HepG2 (cell line): ENCODE measurements around the gene SYNGR4. TPM values are rescaled to one million over a fixed set of nuclear protein-coding genes. Genes with fewer than 3 reads are reported as not detected.

Source experiments
- ARID4A ChIP-seq: sonication (generic); formaldehyde crosslinking; IDR thresholded peaks from 2 replicates; pipeline ENCODE4 v1.5.0; 2020; ENCODE audit warnings: mild to moderate bottlenecking, missing genetic modification reagents, borderline replicate concordance
- FUBP1 ChIP-seq: sonication (generic); formaldehyde crosslinking; IDR thresholded peaks from 2 replicates; pipeline ENCODE4 v1.5.1; 2020; ENCODE audit warnings: missing genetic modification reagents, mild to moderate bottlenecking, borderline replicate concordance
- HIVEP1 ChIP-seq: sonication (generic); formaldehyde crosslinking; IDR thresholded peaks from 2 replicates; pipeline ENCODE4 v1.4.0; 2020; ENCODE audit warnings: mild to moderate bottlenecking, missing genetic modification reagents
- HNRNPL ChIP-seq: fragments of 200-400 bp; formaldehyde crosslinking; IDR thresholded peaks from 2 replicates; pipeline ENCODE4 v1.6.1; 2017; ENCODE audit warnings: mild to moderate bottlenecking, low read depth, low read length
- KLF9 ChIP-seq: IDR thresholded peaks from 2 replicates; pipeline ENCODE4 v1.6.1; 2016; ENCODE audit warnings: low read depth
- LCORL ChIP-seq, 2 experiments: fragments of 450-650 bp in 1 of 2; sonication (generic) in 1 of 2; formaldehyde crosslinking in 1 of 2; IDR thresholded peaks; 2 replicates each; pipeline versions ENCODE4 v1.5.0 to v1.6.1; 2017 to 2020; ENCODE audit warnings: antibody characterized with exemption in 1 of 2, missing genetic modification reagents in 1 of 2
- MAZ ChIP-seq, 2 experiments: sonication (generic) in 1 of 2; formaldehyde crosslinking in 1 of 2; IDR thresholded peaks; 2 replicates each; pipeline versions ENCODE4 v1.5.0 to v1.6.1; 2012 to 2020; ENCODE audit warnings: low read depth in 2 of 2, mild to moderate bottlenecking in 2 of 2, borderline replicate concordance in 1 of 2, improper control_type of control experiment in 1 of 2, low read length in 1 of 2, missing genetic modification reagents in 1 of 2, moderate library complexity in 1 of 2
- MED8 ChIP-seq: sonication (generic); formaldehyde crosslinking; IDR thresholded peaks from 2 replicates; pipeline ENCODE4 v1.8.1; 2023; ENCODE audit warnings: mild to moderate bottlenecking, missing genetic modification reagents; ENCODE audit not compliant: insufficient replicate concordance
- MIXL1 ChIP-seq: IDR thresholded peaks from 2 replicates; pipeline ENCODE4 v1.6.1; 2016
- MZF1 ChIP-seq: sonication (generic); formaldehyde crosslinking; IDR thresholded peaks from 2 replicates; pipeline ENCODE4 v1.8.1; 2023; ENCODE audit warnings: mild to moderate bottlenecking, missing genetic modification reagents, borderline replicate concordance
- REPIN1 ChIP-seq: sonication (generic); formaldehyde crosslinking; IDR thresholded peaks from 2 replicates; pipeline ENCODE4 v1.8.0; 2022; ENCODE audit warnings: missing genetic modification reagents, low read depth, mild to moderate bottlenecking, borderline replicate concordance
- SOX6 ChIP-seq, 2 experiments: fragments of 450-650 bp in 1 of 2; sonication (generic) in 1 of 2; formaldehyde crosslinking in 1 of 2; IDR thresholded peaks; 2 replicates each; pipeline versions ENCODE4 v1.4.0 to v1.6.1; 2017 to 2020; ENCODE audit warnings: antibody characterized with exemption in 1 of 2, mild to moderate bottlenecking in 1 of 2, missing genetic modification reagents in 1 of 2
- STAG1 ChIP-seq: sonication (generic); formaldehyde crosslinking; IDR thresholded peaks from 2 replicates; pipeline ENCODE4 v1.4.0; 2020; ENCODE audit warnings: missing genetic modification reagents
- TBX2 ChIP-seq: sonication (generic); formaldehyde crosslinking; IDR thresholded peaks from 2 replicates; pipeline ENCODE4 v1.5.0; 2020; ENCODE audit warnings: missing genetic modification reagents, mild to moderate bottlenecking, borderline replicate concordance
- XRCC5 ChIP-seq: fragments of 200-400 bp; formaldehyde crosslinking; optimal IDR thresholded peaks from 2 replicates; pipeline ENCODE3; 2017; ENCODE audit warnings: mild to moderate bottlenecking, low read length
- ZBTB26 ChIP-seq: IDR thresholded peaks from 2 replicates; pipeline ENCODE4 v1.6.1; 2016; ENCODE audit warnings: missing compliant biosample characterization, missing genetic modification reagents, borderline replicate concordance
- ZFP1 ChIP-seq: IDR thresholded peaks from 2 replicates; pipeline ENCODE4 v1.6.1; 2016
- ZNF205 ChIP-seq: IDR thresholded peaks from 2 replicates; pipeline ENCODE4 v1.6.1; 2018; ENCODE audit warnings: missing biosample characterization, missing genetic modification reagents
- ZNF260 ChIP-seq: sonication (generic); formaldehyde crosslinking; IDR thresholded peaks from 2 replicates; pipeline ENCODE4 v1.4.0; 2020; ENCODE audit warnings: missing genetic modification reagents, low read depth, mild to moderate bottlenecking, borderline replicate concordance
- ZNF674 ChIP-seq: sonication (generic); formaldehyde crosslinking; IDR thresholded peaks from 2 replicates; pipeline ENCODE4 v1.5.0; 2020; ENCODE audit warnings: low read depth, mild to moderate bottlenecking, missing genetic modification reagents
- ZNF772 ChIP-seq: sonication (generic); formaldehyde crosslinking; IDR thresholded peaks from 2 replicates; pipeline ENCODE4 v1.5.0; 2020; ENCODE audit warnings: mild to moderate bottlenecking, missing genetic modification reagents
- polyA plus RNA-seq, 8 experiments: library from polyadenylated mRNA; depleted of rRNA in 3 of 8; stranded (reverse) in 7 of 8; unstranded in 1 of 8; fragments of >200 nt; fragmentation: Illumina TruSeq in 4 of 8; extraction: Trizol in 4 of 8; gene quantifications; 2 replicates each; pipeline versions ENCODE4 v1.2.1 to v1.2.3, GENCODE V29; 2011 to 2016; ENCODE audit warnings: low read depth in 4 of 8, missing spikeins in 1 of 8, mixed read lengths in 1 of 8; ENCODE audit not compliant: insufficient read depth in 1 of 8
- total RNA-seq, 5 experiments: library from RNA; depleted of rRNA; stranded (reverse); fragments of >200 nt; fragmentation: Illumina TruSeq; extraction: Trizol; gene quantifications; 2 replicates each; pipeline ENCODE4 v1.2.3, GENCODE V29; 2016; ENCODE audit warnings: low read depth in 1 of 5

The SYNGR4 gene
- total and polyA plus RNA-seq, 2 of the 13 experiments (the other 11 are each of a cell fraction or from before 2014, with no cell fraction given): not detected

- TF ChIP-seq FUBP1 (CRISPR knock-in tag): no peak
- peak; percentile 80; the same call in 1 of the 2 replicates for TF ChIP-seq HNRNPL
- TF ChIP-seq MZF1 (CRISPR knock-in tag): no peak
- TF ChIP-seq HIVEP1: 0 out of 2 replicates have a peak, but pooled peaks have one; percentile 59
- no peak for TF ChIP-seq ZNF205 (CRISPR knock-in tag)
- TF ChIP-seq STAG1 (CRISPR knock-in tag): peak; percentile 89
- peak; percentile 83 for TF ChIP-seq XRCC5
- 0 out of 2 replicates have a peak, but pooled peaks have one; percentile 45 for TF ChIP-seq TBX2 (CRISPR knock-in tag)
- peak; percentile 51; the same call in 1 of the 2 replicates for TF ChIP-seq ZBTB26 (CRISPR knock-in tag)
- TF ChIP-seq LCORL (IDR thresholded peaks at IDR 0.05): no peak
- TF ChIP-seq LCORL (CRISPR knock-in tag; IDR thresholded peaks at IDR 0.05): 0 out of 2 replicates have a peak, but pooled peaks have one; percentile 30
- no peak for TF ChIP-seq SOX6 (IDR thresholded peaks at IDR 0.05)
- peak; percentile 33 for TF ChIP-seq SOX6 (CRISPR knock-in tag; IDR thresholded peaks at IDR 0.05)
- TF ChIP-seq MIXL1 (CRISPR knock-in tag): no peak
- TF ChIP-seq ZNF772: no peak
- no peak for TF ChIP-seq ZFP1 (CRISPR knock-in tag)
- peak; percentile 65; the same call in 1 of the 2 replicates for TF ChIP-seq MAZ (IDR thresholded peaks at IDR 0.05; ENCODE audit: borderline replicate concordance, low read depth, low read length)
- peak; percentile 31; the same call in 1 of the 2 replicates for TF ChIP-seq MAZ (CRISPR knock-in tag; IDR thresholded peaks at IDR 0.05; ENCODE audit: low read depth)
- TF ChIP-seq MED8: no peak
- TF ChIP-seq REPIN1 (CRISPR knock-in tag): no peak
- no peak for TF ChIP-seq ZNF260 (CRISPR knock-in tag)
- no peak for TF ChIP-seq ZNF674 (CRISPR knock-in tag)
- TF ChIP-seq KLF9 (CRISPR knock-in tag): no peak
- TF ChIP-seq ARID4A (CRISPR knock-in tag): peak; percentile 34; the same call in 1 of the 2 replicates
Observed at GRCh38 chr19:48319647-48320541, 44.3 kb upstream of the SYNGR4 start (continued).
